ENCODE results near the gene PRTN3.
"Not testable (repeated sequence)": the region's sequence is repeated elsewhere in the genome, so short reads cannot be mapped to it uniquely, and the experiment has no call there.

Gene PRTN3

DNA sequence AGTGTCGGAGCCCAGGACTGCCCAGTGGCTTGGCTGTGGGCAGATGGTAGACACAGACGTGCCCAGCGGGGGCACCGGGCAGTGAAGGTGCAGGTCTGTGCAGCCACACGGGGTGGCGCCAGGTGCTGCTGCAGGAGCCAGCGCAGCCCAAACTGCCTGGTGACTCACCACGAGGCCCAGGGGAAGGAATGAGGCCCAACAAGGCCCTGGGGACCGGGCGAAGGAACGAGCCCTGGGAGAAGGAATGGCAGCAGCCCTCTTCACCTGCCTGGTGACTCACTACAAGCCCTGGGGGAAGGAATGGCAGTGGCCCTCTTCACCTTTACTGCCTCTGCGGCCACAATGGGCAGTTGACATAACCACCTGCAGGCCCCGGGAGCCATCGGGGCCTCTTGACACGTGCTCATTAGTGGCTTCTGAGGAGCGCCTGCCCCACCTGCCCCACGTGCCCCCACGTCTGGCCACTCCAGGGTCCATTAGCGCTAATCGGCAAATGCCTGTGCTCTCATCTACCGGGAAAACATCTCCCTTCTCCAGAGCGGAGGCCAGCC is 42.9 kb downstream of the PRTN3 start:
- Mint-ChIP-seq H3K27me3 (no peaks in the 10 kb centered on the region), H3K9me3 (no peaks in the 10 kb centered on the region), H3K27ac (no peak overlapping the region), H3K4me1 (ENCODE audit: low read depth in 2 of 2) (no peaks in the 10 kb centered on the region), H3K4me3 (no peak overlapping the region), H3K36me3 (ENCODE audit: insufficient read depth) (peaks cover 22% of the 10 kb centered on the region)
- DNase-seq (no peak), ATAC-seq (replicated peaks) (no peak)

DNA sequence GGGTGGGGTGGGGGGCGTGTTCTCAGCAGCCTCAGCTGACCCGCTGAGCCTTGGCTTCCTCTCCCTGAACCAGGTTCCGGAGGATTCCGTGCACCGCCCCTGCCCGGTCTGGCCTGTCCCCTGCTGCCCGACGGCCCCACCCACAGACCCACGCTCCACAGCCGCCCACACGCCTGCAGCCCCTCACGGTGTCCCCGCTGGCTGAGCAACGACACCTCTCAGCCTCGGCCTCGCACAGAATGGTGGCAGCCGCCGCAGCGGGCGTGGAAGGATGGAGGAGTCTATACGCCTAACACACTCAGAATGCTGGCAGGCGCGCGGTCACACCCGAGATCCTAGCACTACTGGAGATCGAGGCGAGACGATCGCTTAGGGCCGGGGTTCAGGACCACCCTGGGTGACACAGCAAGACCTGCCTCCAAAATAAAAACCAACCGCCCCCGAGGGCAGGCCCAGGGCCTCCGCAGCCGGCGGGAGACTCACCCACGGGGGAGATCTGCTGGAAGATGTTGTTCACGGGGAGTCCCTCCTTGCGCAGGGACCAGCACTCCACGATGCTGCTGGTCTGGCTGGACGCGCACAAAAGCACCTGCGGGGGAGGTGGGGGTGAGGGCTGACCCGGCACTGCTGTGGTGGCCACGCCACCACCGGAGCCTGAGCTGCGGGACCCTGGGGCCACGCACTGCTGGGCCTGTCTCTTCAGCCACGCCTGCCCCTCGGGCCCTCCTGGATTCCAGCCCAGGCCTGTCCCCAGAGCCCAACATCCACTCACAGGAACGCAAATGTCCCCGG is 43.8 kb downstream of the PRTN3 start:
- Mint-ChIP-seq H3K4me3 (no peak overlapping the region), H3K9me3 (no peaks in the 10 kb centered on the region), H3K36me3 (ENCODE audit: insufficient read depth) (peaks cover 22% of the 10 kb centered on the region)

DNA sequence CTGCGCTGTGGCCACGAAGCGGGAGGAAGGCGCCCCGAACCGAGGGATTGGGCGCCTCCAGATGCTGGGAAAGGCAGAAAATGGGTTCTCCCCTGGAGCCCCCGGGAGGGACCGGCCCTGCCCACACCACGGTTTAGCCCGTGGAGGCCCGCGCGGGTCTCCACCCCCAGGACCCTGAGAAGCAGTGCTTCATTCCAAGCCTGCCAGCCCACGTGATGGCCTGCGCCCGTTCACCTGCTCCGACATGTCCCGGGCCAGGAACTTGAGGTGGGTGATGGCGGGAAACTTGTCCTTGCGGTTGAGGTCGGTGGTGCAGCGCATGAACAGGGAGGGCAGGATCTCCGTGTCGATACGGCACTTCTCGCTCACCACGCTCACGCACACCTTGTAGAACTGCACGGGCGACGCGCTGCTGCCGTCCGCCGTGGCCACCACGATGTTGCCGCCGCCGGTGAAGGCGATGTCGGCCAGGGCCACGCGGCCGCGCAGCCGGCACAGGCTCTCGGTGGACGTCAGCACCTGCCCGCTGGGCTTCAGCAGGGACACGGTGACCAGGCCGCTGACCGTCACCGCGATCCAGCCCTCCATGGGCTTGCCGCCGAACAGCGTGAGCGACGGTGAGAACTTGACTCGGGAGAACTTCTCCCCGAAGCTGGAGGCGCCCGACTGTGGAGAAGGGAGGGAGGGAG is 44.9 kb downstream of the PRTN3 start:
- Mint-ChIP-seq H3K4me3 (no peak overlapping the region), H3K9me3 (no peaks in the 10 kb centered on the region), H3K4me1 (ENCODE audit: low read depth in 2 of 2) (no peaks in the 10 kb centered on the region), H3K27me3 (no peaks in the 10 kb centered on the region), H3K36me3 (ENCODE audit: insufficient read depth) (peaks cover 22% of the 10 kb centered on the region), H3K27ac (no peak overlapping the region)
- DNase-seq = no peak
- no peak for ATAC-seq (replicated peaks)

More for the DNA sequence above, 43.8 kb downstream of the PRTN3 start:
- Mint-ChIP-seq H3K4me1 (ENCODE audit: low read depth in 2 of 2) (no peaks in the 10 kb centered on the region), H3K27me3 (no peaks in the 10 kb centered on the region), H3K27ac (no peak overlapping the region)
- ATAC-seq (replicated peaks) (no peak), DNase-seq (no peak)

DNA sequence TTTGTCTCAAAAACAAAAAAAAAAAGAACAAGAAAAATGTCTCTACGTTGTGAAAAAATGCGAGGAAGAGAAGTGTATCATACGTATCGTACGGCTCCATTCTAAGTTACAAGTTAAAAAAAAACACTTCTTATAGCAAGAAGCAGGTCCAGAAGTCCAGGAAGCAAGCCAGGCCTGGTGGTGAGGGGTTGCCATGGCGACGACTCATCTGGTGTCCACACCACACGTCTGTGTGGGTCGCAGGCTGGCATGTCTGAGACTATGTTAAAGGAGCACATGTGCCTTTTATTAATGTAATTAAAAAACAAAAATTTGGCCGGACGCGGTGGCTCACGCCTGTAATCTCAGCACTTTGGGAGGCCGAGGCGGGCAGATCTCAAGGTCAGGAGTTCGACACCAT is 46.3 kb downstream of the PRTN3 start:
- Mint-ChIP-seq H3K4me1 (ENCODE audit: low read depth in 2 of 2) (peaks cover under 1 to 6% of the 10 kb centered on the region in 2 donors), H3K36me3 (ENCODE audit: insufficient read depth) (peaks cover 14% of the 10 kb centered on the region), H3K27ac (peak overlapping the region in 1 of 2 donors; percentile 49), H3K27me3 (no peaks in the 10 kb centered on the region), H3K4me3 (no peak overlapping the region), H3K9me3 (no peaks in the 10 kb centered on the region)
- DNase-seq (no peak), ATAC-seq (replicated peaks) (no peak)

DNA sequence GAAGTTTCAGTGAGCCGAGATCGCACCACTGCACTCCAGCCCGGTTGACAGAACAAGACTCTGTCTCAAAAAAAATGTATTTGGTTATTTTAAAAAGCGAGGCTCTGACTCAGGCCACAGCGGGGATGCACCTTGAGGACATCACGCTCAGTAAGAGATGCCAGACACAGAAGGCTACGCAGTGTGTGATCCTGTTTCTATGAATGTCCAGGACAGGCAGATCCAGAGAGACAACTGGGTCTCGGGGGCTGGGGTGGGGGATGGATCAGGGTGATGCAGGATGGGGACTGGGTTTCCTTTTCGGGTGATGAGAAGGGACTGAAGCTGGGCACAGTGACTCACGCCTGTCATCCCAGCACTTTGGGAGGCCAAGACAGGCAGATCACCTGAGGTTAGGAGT is 46.8 kb downstream of the PRTN3 start:
- no peak overlapping the region for H3K27ac Mint-ChIP-seq
- H3K27me3 Mint-ChIP-seq = no peaks in the 10 kb centered on the region
- no peak for ATAC-seq (replicated peaks)
- H3K9me3 Mint-ChIP-seq = no peaks in the 10 kb centered on the region
- peaks cover 16% of the 10 kb centered on the region for H3K36me3 Mint-ChIP-seq (ENCODE audit: insufficient read depth)
- no peak overlapping the region for H3K4me3 Mint-ChIP-seq
- peaks cover 5 to 9% of the 10 kb centered on the region in 2 donors for H3K4me1 Mint-ChIP-seq (ENCODE audit: low read depth in 2 of 2)
- DNase-seq = no peak

DNA sequence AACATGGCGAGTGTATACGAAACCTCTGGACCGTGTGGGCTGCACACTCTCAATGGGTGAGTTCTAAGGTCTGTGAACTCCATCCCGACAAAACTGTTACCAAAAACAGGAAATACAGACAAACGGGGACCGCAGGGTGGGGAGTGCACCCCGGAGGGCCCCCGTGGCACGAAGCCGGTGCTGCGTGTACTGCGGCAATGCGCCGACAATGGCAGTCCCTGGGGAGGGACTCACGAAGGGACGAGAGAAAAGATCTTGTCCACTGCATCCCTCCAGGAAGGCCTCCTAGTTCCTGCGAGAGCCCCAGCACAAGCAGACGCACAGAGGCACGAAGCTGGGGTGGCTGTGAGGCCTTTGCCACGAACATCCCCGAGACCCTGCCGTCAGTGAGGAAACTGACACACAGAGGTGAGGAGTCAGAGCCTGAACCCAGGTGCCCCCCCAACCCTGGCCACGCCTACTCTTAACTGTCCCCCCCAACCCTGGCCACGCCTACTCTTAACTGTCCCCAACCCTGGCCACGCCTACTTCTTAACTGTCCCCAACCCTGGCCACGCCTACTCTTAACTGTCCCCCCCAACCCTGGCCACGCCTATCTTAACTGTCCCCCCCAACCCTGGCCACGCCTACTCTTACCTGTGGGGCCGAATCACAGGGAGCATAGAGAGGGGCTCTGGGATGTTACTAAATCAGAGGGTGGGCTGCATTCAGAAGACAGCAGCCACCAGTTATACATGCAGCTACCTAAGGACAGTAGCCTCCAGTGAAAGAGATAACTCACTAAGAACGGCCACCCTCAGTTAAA is 48.0 kb downstream of the PRTN3 start:
- no peak for DNase-seq
- no peaks in the 10 kb centered on the region for H3K9me3 Mint-ChIP-seq
- H3K27ac Mint-ChIP-seq = no peak overlapping the region
- H3K27me3 Mint-ChIP-seq = no peaks in the 10 kb centered on the region
- peaks cover 26% of the 10 kb centered on the region for H3K36me3 Mint-ChIP-seq (ENCODE audit: insufficient read depth)
- no peak for ATAC-seq (replicated peaks)
- H3K4me1 Mint-ChIP-seq (ENCODE audit: low read depth in 2 of 2) = peaks cover 13 to 18% of the 10 kb centered on the region in 2 donors
- no peak overlapping the region for H3K4me3 Mint-ChIP-seq

DNA sequence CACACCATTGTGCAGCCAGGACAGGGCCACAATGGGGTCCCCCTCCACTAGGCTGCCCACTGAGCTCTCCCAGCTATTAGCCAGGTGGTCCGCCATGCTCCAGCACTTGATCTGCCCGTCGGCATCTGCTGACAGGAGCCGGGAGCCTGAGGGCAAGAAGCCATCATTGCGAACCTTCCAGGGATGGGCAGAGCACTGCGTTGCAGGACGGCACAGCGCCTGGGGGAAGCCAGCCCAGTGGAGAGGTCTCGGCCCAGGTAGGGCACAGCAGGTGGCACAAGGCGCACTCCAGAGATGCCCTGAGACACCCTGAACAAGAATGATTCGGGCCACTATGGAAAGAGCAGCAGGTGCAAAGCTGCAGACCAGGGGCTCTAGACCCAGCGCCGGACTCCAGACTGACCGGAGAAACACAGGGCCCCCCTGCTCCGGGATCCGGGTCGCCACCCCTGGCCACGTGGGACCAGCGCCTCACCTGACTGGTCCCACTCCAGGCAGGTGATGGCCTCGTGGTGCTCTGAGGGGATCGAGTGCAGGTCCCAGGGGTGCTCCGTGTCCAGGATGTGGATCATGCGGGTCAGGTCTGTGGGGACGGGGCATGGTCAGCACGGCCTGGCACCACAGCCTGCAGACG is 49.0 kb downstream of the PRTN3 start:
- H3K36me3 Mint-ChIP-seq (ENCODE audit: insufficient read depth) = peaks cover 34% of the 10 kb centered on the region
- H3K4me3 Mint-ChIP-seq = no peak overlapping the region
- DNase-seq (no peak), ATAC-seq (replicated peaks) (no peak)
- H3K27ac Mint-ChIP-seq = no peak overlapping the region
- no peaks in the 10 kb centered on the region for H3K9me3 Mint-ChIP-seq
- peaks cover 16 to 18% of the 10 kb centered on the region in 2 donors for H3K4me1 Mint-ChIP-seq (ENCODE audit: low read depth in 2 of 2)
- no peaks in the 10 kb centered on the region for H3K27me3 Mint-ChIP-seq

DNA sequence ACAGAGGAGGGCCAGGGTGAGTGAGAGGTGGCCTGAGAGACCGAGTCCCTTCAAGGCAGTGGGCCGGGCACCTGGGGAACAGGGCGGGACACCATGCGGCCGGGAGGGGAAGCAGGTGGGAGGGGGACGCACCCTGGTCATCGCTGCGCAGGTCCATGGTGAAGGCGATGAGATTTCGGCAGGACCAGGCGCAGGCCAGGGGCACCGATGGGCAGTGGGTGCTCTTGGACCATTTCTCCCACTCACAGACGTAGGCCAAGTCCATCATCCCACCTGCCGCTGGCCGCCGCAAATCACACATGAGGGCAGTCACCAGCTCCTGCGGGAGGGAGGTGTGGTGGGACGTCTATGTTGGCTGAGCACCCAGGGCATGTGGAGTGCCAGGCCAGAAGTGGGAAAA is 50.0 kb downstream of the PRTN3 start:
- DNase-seq (no peak), ATAC-seq (replicated peaks) (no peak)
- no peak overlapping the region for H3K27ac Mint-ChIP-seq
- peaks cover 40% of the 10 kb centered on the region for H3K36me3 Mint-ChIP-seq (ENCODE audit: insufficient read depth)
- peak overlapping the region; percentile 68 to 77 for H3K4me3 Mint-ChIP-seq
- H3K9me3 Mint-ChIP-seq = no peaks in the 10 kb centered on the region
- peaks cover 16 to 18% of the 10 kb centered on the region in 2 donors for H3K4me1 Mint-ChIP-seq (ENCODE audit: low read depth in 2 of 2)
- H3K27me3 Mint-ChIP-seq = no peaks in the 10 kb centered on the region

DNA sequence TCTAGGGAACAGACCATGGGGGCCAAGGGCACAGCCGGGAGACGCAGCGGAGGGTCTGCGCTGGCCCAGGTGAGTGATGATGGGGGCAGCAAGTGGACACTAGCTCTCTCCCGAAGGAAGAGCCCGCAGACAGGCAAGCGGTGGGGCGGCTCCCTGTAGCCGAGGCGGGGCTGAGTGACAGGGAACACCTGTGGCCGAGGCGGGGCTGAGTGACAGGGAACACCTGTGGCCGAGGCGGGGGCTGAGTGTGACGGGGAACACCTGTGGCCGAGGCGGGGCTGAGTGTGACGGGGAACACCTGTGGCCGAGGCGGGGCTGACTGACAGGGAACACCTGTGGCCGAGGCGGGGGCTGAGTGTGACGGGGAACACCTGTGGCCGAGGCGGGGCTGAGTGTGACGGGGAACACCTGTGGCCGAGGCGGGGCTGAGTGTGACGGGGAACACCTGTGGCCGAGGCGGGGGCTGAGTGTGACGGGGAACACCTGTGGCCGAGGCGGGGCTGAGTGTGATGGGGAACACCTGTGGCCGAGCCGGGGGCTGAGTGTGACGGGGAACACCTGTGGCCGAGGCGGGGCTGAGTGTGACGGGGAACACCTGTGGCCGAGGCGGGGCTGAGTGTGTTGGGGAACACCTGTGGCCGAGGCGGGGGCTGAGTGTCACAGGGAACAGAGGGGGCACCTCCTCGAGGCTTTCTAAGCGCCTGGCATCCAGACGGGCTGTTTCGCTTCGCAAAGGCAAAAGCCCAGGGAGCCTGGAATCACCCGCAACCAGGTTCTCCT is 50.8 kb downstream of the PRTN3 start:
- Mint-ChIP-seq H3K4me1 (ENCODE audit: low read depth in 2 of 2) (peaks cover 16 to 18% of the 10 kb centered on the region in 2 donors), H3K36me3 (ENCODE audit: insufficient read depth) (peaks cover 47% of the 10 kb centered on the region), H3K4me3 (peak overlapping the region; percentile 95 to 96), H3K27ac (peak overlapping the region; percentile 100)
- ATAC-seq (replicated peaks); DNase-seq; H3K27me3 Mint-ChIP-seq; H3K9me3 Mint-ChIP-seq: not testable (repeated sequence)

DNA sequence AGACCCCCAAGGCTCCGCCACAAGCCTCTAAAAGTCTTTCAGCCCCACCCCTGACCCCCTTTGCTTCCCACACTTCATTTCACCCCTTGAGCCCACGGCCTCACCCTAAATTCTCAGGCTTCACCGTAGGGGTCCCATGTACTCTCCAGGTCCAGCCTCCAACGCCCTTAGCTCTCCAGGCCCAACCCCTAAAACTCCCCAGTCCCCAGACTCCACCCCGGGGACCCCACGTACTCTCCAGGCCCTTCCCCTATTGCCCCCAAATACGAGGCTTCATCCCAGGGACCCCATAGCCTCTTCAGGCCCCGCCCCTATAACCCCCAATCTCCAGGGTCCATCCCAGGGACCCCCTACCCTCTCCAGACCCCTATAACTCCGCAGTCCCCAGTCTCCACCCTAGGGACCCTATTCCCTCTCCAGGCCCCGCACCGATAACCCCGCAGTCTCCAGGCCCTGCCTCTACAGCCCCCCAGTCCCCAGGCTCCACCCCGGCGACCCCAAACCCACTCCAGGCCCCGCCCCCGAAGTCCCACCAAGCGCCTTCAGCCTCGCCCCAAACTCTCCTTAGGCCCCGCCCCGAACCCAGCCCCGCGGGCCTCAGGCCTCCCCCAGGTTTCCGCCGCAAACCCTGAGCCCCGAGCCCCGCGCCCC is 51.6 kb downstream of the PRTN3 start:
- Mint-ChIP-seq H3K36me3 (ENCODE audit: insufficient read depth) (peaks cover 53% of the 10 kb centered on the region), H3K4me3 (peak overlapping the region; percentile 95 to 96), H3K27me3 (no peaks in the 10 kb centered on the region), H3K4me1 (ENCODE audit: low read depth in 2 of 2) (peaks cover 16 to 18% of the 10 kb centered on the region in 2 donors), H3K27ac (peak overlapping the region; percentile 100), H3K9me3 (no peaks in the 10 kb centered on the region)
- ATAC-seq (replicated peaks) = no peak
- no peak for DNase-seq

DNA sequence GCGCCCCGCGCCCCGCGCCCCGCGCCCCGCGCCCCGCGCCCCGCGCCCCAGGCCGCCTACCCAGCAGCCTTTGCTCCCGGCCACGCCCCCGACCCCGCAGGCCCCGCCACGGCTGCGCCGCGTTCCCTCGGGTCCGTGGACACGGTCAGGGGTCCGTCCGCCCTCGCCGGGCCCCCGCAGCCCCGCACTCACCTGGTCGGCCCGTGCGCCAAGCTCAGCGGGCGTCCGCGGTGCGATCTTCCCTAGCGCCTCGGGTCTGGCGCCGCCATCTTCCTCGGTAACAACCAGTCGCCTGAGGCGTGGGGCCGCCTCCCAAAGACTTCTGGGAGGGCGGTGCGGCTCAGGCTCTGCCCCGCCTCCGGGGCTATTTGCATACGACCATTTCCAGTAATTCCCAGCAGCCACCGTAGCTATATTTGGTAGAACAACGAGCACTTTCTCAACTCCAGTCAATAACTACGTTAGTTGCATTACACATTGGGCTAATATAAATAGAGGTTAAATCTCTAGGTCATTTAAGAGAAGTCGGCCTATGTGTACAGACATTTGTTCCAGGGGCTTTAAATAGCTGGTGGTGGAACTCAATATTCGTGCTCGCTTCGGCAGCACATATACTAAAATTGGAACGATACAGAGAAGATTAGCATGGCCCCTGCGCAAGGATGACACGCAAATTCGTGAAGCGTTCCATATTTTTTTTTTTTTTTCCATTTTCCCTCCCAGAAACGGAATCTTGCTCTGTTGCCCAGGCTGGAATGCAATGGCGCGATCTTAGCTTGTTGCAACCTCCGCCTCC is 52.3 kb downstream of the PRTN3 start, which contains the start of the genes MED16 and RNU6-9:
MED16 (minus strand) TSS at position 294 of the 796 bp plus-strand sequence. CDS start 2,056 bp downstream, outside the sequence.
RNU6-9 (plus strand) TSS at position 591 of the 796 bp plus-strand sequence.
- H3K36me3 Mint-ChIP-seq (ENCODE audit: insufficient read depth) = peaks cover 52% of the 10 kb centered on the region
- H3K4me1 Mint-ChIP-seq (ENCODE audit: low read depth in 2 of 2) = peaks cover 16 to 18% of the 10 kb centered on the region in 2 donors
- H3K4me3 Mint-ChIP-seq = peak within 1 kb of the TSS; percentile 95 to 96
- DNase-seq (peak; percentile 87 to 88 (median 88)), ATAC-seq (replicated peaks) (peak; percentile 97)
- H3K27ac Mint-ChIP-seq = peak within 1 kb of the TSS; percentile 100
- no peaks in the 10 kb centered on the region for H3K27me3 Mint-ChIP-seq
- H3K9me3 Mint-ChIP-seq = no peaks in the 10 kb centered on the region

All from effector memory CD8-positive, alpha-beta T cell (primary cell).